GM19099 (cell line): Measurements from ENCODE around the gene SLC7A1.
A peak's percentile ranks its signal among the peaks of the same experiment; 100 is the strongest.

Source experiments
- POLR2A ChIP-seq: IDR thresholded peaks from 3 replicates; pipeline ENCODE4 v1.6.1; 2011; ENCODE audit warnings: low read depth; ENCODE audit not compliant: insufficient read length; ENCODE audit errors: extremely low read depth

Gene SLC7A1

GRCh38 chr13:29595380-29596063 is at the start of gene SLC7A1:
Gene SLC7A1, minus strand, starts transcription at chr13:29595688. Its CDS starts 59,500 bp downstream, at chr13:29536188.
- TF ChIP-seq POLR2A, result no peak

DNA sequence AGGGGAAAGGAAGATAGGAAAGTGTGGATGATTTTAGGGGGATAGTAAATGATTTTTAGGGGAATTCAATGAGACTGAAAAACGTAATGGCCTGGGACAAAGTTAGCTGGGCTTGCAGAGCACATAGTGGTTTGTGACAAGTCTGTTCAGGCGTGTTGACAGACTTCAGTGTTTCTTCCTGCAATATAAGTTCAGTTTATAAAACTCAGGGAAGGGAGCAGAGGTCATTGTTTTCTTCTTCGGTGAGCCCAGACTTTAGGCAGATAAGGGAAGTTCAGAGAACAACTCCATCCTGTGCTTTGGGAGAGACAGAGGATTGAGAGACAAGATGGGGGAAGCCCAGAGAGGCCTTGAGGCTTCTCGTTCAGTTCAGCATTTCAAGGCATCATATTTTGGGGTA is 45.2 kb upstream of the SLC7A1 start:
- no peak for TF ChIP-seq POLR2A

- no peak for TF ChIP-seq POLR2A
Observed at GRCh38 chr13:29624997-29625396, 29.5 kb upstream of the SLC7A1 start.

GRCh38 chr13:29621841-29622240 is 26.4 kb upstream of the SLC7A1 start:
- no peak for TF ChIP-seq POLR2A

GRCh38 chr13:29621051-29621800 is 25.7 kb upstream of the SLC7A1 start:
- no peak for TF ChIP-seq POLR2A

GRCh38 chr13:29619995-29620394 is 24.5 kb upstream of the SLC7A1 start:
- no peak for TF ChIP-seq POLR2A

- no peak for TF ChIP-seq POLR2A
Observed at GRCh38 chr13:29613101-29613500, 17.6 kb upstream of the SLC7A1 start.

GRCh38 chr13:29607465-29607864 is 12.0 kb upstream of the SLC7A1 start:
- TF ChIP-seq POLR2A, result no peak

GRCh38 chr13:29605860-29606526 is 10.5 kb upstream of the SLC7A1 start:
- TF ChIP-seq POLR2A, result no peak

GRCh38 chr13:29598321-29598720 is 2.8 kb upstream of the SLC7A1 start:
- TF ChIP-seq POLR2A, result no peak

DNA sequence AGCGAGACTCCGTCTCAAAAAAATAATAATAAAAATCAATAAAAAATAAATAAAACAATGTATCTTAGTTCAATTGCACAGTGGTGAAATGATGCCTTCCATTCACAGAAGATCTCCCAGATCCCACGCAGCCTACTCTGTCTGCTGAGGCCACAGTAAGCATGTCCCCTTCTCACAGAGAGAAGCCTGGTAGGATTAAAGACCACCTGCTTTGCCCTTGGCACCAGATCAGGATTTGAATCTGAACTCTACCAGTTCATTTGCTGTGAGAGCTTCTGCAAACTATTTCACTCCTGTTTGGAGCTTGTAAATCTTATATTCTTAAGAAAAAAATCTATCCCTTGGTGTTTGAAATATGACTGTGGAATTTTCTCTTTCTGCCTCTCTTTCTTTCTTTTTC is 2.2 kb upstream of the SLC7A1 start:
- no peak for TF ChIP-seq POLR2A

- no peak for TF ChIP-seq POLR2A
Observed at GRCh38 chr13:29597246-29597645, 1.8 kb upstream of the SLC7A1 start.

DNA sequence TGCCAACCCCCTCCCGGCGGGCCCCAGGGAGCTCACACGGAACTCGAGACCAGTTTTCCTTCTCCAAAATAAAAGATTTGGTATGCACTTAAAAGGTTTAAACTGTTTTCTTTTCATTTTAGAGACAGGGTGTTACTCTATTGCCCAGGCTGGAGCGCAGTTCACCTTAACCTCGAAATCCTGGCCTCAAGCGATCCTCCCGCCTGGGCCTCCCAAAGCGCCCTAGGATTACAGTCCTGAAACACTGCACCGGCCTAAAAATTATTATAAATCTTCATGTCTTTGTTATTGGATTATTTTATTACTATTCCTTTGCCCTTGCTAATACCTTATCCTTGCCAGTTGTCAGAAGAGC is 553 bp upstream of the SLC7A1 start:
- no peak for TF ChIP-seq POLR2A

DNA sequence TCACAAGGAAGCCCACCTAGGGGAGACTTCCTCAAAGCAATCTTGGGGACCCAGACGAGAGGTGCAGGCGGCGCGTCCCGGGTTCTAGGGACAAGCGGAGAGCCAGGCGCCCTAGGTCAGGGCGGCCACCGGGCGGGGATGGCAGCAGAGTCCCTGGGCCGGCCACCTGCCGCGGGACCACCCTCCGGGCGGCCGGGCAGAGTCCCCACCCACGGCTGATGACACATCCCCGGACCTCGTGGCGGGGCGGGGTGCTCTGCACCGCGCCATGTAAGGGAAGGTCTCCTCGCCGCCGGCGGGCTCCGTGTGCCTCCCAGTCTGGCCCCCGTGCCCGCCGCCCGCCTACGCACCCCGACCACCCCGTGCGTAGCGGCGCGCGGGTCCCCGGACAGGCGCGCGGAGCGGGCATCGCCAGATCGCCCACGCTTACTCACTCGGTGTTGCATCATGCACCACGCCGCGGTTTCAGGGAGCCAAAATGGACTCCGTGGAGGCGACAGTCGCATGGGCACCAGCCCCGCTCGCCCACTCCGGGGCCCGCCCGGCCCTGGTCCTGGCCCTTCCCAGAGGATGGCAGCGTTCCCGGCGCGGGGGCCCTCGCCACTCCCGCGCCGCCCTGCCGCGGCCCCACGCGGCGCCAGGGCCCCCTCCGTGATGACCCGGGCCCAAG is 643 bp downstream of the SLC7A1 start:
- TF ChIP-seq POLR2A, result peak; percentile 68

- no peak for TF ChIP-seq POLR2A
Observed at GRCh38 chr13:29594303-29594709, 1.2 kb downstream of the SLC7A1 start.
